PC-9 (cell line): ENCODE results near the gene SIK3. TPM values are rescaled to one million over a fixed set of nuclear protein-coding genes. Genes with fewer than 3 reads are reported as not detected.

ENCODE experiments used
- BruUV-seq: library from RNA; stranded (reverse); fragments of 400-500 nt; replicated peaks from 2 replicates; lab custom pipeline; 2021; lab: Mats Ljungman, UMichigan
- CTCF ChIA-PET: fragments of 300-600 bp; sonication (Branson Sonifier 250); formaldehyde crosslinking; loops from one replicate; lab custom pipeline; 2022; ENCODE audit warnings: antibody characterized with exemption; lab: Charles Lee
- POLR2A ChIA-PET: fragments of 300-600 bp; sonication (Branson Sonifier 250); formaldehyde crosslinking; loops from one replicate; lab custom pipeline; 2022; ENCODE audit warnings: antibody characterized with exemption; ENCODE audit not compliant: unreplicated experiment; lab: Charles Lee
- DNase-seq, 2 experiments: peaks; one replicate each; pipeline versions ENCODE4 v3.0.0 to v3.0.0-alpha.2; 2015 to 2022; ENCODE audit warnings: mixed read lengths in 1 of 2
- H2AFZ ChIP-seq: fragments of 200-600 bp; sonication (generic); 2 replicates; pipeline ENCODE4 v1.8.1; 2017; ENCODE audit warnings: antibody characterized with exemption
- H3F3A ChIP-seq: fragments of 200-600 bp; sonication (generic); 2 replicates; pipeline ENCODE4 v1.8.1; 2017; ENCODE audit warnings: antibody characterized with exemption, mild to moderate bottlenecking, low read depth; ENCODE audit not compliant: insufficient read depth
- H3K27ac ChIP-seq: fragments of 200-600 bp; sonication (generic); 2 replicates; pipeline ENCODE4 v1.6.1; 2016; ENCODE audit warnings: mixed run types
- H3K27me3 ChIP-seq: fragments of 200-600 bp; sonication (generic); 2 replicates; pipeline ENCODE4 v1.6.1; 2016; ENCODE audit warnings: low read depth, mixed run types; ENCODE audit not compliant: insufficient read depth
- H3K36me3 ChIP-seq: fragments of 200-600 bp; sonication (generic); 2 replicates; pipeline ENCODE4 v1.6.1; 2016; ENCODE audit warnings: low read depth, mixed run types
- H3K4me1 ChIP-seq: fragments of 200-600 bp; sonication (generic); replicated peaks from 2 replicates; pipeline ENCODE4 v1.6.1; 2016; ENCODE audit warnings: mixed run types; ENCODE audit not compliant: insufficient read depth
- H3K4me2 ChIP-seq: fragments of 200-600 bp; sonication (generic); 2 replicates; pipeline ENCODE4 v1.6.1; 2017; ENCODE audit warnings: mixed run types
- H3K4me3 ChIP-seq: fragments of 200-600 bp; sonication (generic); 2 replicates; pipeline ENCODE4 v1.6.1; 2016; ENCODE audit warnings: mixed run types
- H3K79me2 ChIP-seq: fragments of 200-600 bp; sonication (generic); 2 replicates; pipeline ENCODE4 v1.6.1; 2017; ENCODE audit warnings: low read depth, mixed run types
- H3K9me2 ChIP-seq: fragments of 200-600 bp; sonication (generic); 2 replicates; pipeline ENCODE4 v1.8.1; 2017; ENCODE audit warnings: mild to moderate bottlenecking; ENCODE audit not compliant: insufficient read depth
- H3K9me3 ChIP-seq: fragments of 200-600 bp; sonication (generic); 2 replicates; pipeline ENCODE4 v1.8.1; 2016; ENCODE audit warnings: low read depth; ENCODE audit not compliant: insufficient read depth
- H4K20me1 ChIP-seq: fragments of 200-600 bp; sonication (generic); 2 replicates; pipeline ENCODE4 v1.8.1; 2017; ENCODE audit not compliant: insufficient read depth
- EZH2 ChIP-seq: fragments of 200-600 bp; sonication (generic); IDR thresholded peaks from 2 replicates; pipeline ENCODE4 v1.8.0; 2017; ENCODE audit warnings: antibody characterized with exemption, low read depth
- intact Hi-C: fragments of 100-400 bp; cut with micrococcal nuclease; formaldehyde crosslinking; loops from one replicate; pipeline ENCODE4 v1.10.0; 2022; ENCODE audit not compliant: unreplicated experiment
- total RNA-seq: library from RNA; stranded (reverse); gene quantifications from 2 replicates; pipeline ENCODE4 v1.2.3, GENCODE V29; 2021
- TF ChIP-seq, protein P1 (sequence below): fragments of 200-600 bp; sonication (generic); conservative IDR thresholded peaks from 2 replicates; pipeline ENCODE4 v1.6.1; 2017; ENCODE audit warnings: mixed run types, antibody characterized with exemption, mild to moderate bottlenecking, moderate library complexity

Gene SIK3
- total RNA-seq, 1 experiment from 2014 or later: 30.2 TPM

DNA sequence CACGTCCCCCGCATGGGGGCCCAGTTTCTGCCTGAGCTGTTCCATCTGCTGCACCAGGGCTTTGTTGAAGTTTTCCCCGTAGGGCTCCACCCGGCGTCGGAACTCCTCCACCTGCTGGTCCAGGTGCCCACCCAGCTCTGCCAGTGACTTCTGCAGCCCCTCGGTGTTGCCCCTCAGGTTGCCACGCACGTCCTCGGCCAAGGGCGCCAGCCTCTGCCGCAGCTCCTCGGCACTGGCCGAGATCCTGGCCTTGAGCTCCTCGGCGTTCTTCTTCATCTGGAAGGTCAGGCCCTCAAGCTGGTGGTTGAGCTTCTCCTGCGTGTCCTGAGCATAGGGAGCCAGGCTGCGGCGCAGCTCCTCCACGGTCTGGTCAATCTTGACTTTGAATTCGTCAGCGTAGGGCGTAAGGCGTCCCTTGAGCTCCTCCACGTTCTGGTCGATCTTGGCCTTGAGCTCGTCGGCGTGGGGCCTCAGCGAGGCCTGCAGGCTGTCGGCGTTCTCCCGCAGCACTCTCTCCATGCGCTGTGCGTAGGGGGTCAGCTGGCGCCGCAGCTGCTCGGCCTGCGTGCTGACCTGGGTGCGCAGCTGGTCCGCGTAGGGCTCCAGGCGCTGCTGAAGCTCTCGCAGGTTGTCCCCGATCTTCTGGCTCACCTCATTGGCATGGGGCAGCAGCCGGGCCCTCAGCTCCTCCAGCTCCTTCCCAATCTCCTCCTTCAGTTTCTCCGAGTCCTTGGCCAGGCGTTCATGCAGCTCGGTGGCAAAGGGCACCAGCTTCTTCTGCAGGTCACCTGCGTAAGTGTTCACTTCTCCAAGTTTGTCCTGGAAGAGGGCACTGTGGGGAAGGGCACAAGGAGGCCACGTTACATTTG lies 276.9 kb downstream of the SIK3 start:
- Histone ChIP-seq H3K4me2 (no peak overlapping the region), H2AFZ (no peak overlapping the region), H3K4me3 (no peak overlapping the region), H3K36me3 (no peaks in the 10 kb centered on the region), H3K9me2 (no peaks in the 10 kb centered on the region), H3K79me2 (no peaks in the 10 kb centered on the region), H3F3A (0 out of 2 replicates have a peak, but pooled peaks cover 3% of the 10 kb centered on the region), H3K4me1 (no peaks in the 10 kb centered on the region), H3K27me3 (no peaks in the 10 kb centered on the region), H3K9me3 (no peaks in the 10 kb centered on the region), H3K27ac (no peak overlapping the region), H4K20me1 (no peaks in the 10 kb centered on the region)
- POLR2A ChIA-PET: interaction anchor here (0.6 kb wide), 1 partner anchor 359 kb away, joined by 37 read pairs; no protein-coding TSS in a partner anchor
- intact Hi-C loops: no loop called here
- CTCF ChIA-PET: no interaction called here
- BruUV-seq: no TSS peak
- TF ChIP-seq, protein P1, sequence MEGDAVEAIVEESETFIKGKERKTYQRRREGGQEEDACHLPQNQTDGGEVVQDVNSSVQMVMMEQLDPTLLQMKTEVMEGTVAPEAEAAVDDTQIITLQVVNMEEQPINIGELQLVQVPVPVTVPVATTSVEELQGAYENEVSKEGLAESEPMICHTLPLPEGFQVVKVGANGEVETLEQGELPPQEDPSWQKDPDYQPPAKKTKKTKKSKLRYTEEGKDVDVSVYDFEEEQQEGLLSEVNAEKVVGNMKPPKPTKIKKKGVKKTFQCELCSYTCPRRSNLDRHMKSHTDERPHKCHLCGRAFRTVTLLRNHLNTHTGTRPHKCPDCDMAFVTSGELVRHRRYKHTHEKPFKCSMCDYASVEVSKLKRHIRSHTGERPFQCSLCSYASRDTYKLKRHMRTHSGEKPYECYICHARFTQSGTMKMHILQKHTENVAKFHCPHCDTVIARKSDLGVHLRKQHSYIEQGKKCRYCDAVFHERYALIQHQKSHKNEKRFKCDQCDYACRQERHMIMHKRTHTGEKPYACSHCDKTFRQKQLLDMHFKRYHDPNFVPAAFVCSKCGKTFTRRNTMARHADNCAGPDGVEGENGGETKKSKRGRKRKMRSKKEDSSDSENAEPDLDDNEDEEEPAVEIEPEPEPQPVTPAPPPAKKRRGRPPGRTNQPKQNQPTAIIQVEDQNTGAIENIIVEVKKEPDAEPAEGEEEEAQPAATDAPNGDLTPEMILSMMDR: no peak
- no peak for TF ChIP-seq EZH2
- DNase-seq: no peak

DNA sequence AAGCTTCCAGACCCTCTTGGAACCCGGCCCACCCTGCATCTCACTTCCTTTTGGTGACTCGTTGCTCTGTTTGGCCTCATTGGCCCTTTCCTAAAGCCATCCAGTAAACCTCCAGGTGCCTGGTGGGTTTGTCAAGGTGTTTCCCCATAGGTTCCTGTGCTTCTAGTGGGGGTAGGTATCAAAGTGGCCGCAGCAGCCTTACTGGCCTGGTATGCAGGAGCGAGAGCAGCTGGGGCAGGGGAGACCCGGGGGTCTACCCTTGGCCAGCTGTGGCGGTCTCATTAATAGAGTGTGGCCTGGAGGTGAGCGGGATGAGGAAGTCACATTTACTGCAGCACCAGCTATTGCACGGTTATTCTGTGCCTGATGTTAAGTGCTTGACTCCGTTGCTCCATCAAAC lies 279.2 kb downstream of the SIK3 start:
- ChIA-PET CTCF (no interaction called here), POLR2A (no interaction called here)
- intact Hi-C loops: no loop called here
- Histone ChIP-seq H3K79me2 (no peaks in the 10 kb centered on the region), H2AFZ (no peak overlapping the region), H3K36me3 (no peaks in the 10 kb centered on the region), H3K4me3 (no peak overlapping the region), H3K27me3 (no peaks in the 10 kb centered on the region), H3K4me1 (no peaks in the 10 kb centered on the region), H3K4me2 (no peak overlapping the region), H4K20me1 (no peaks in the 10 kb centered on the region), H3K9me2 (no peaks in the 10 kb centered on the region), H3K27ac (no peak overlapping the region), H3K9me3 (no peaks in the 10 kb centered on the region), H3F3A (0 out of 2 replicates have a peak, but pooled peaks cover 3% of the 10 kb centered on the region)
- no peak for DNase-seq
- no TSS peak for BruUV-seq
- TF ChIP-seq EZH2: no peak
- TF ChIP-seq, protein P1: no peak

DNA sequence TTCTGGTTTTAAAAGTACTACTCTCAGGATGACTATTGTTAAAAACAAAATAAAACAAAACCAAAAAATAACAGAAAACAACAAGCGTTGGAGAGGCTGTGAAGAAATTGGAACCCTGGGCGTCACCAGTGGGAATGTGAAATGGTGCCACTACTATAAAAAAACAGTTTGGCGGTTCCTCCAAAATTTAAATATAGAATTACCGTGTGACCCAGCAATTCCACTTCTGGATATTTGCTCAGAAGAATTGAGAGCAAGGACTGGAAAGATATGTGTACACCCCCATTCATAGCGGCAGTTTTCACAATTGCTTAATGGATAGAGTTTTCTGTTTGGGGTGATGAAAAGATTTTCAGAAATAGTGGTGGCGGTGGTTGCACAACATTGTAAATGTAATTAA lies 283.7 kb downstream of the SIK3 start:
- Histone ChIP-seq H3K27ac (no peak overlapping the region), H3K27me3 (no peaks in the 10 kb centered on the region), H2AFZ (no peak overlapping the region), H3K79me2 (no peaks in the 10 kb centered on the region), H3K4me3 (no peak overlapping the region), H3K9me2 (no peaks in the 10 kb centered on the region), H3F3A (0 out of 2 replicates have a peak, but pooled peaks cover 3% of the 10 kb centered on the region), H4K20me1 (no peaks in the 10 kb centered on the region), H3K9me3 (no peaks in the 10 kb centered on the region), H3K4me2 (no peak overlapping the region), H3K4me1 (no peaks in the 10 kb centered on the region), H3K36me3 (no peaks in the 10 kb centered on the region)
- DNase-seq: no peak
- TF ChIP-seq EZH2: no peak
- TF ChIP-seq, protein P1: no peak
- BruUV-seq: no TSS peak
- intact Hi-C loops: no loop called here
- ChIA-PET CTCF (no interaction called here), POLR2A (no interaction called here)
